T-helper 1 cell (primary cell): Measurements from ENCODE around the gene MYEOV.

Experiments
- DNase-seq, 5 donors: peaks; one replicate each; pipeline ENCODE4 v3.0.0-alpha.2; 2012 to 2020

Gene MYEOV

DNA sequence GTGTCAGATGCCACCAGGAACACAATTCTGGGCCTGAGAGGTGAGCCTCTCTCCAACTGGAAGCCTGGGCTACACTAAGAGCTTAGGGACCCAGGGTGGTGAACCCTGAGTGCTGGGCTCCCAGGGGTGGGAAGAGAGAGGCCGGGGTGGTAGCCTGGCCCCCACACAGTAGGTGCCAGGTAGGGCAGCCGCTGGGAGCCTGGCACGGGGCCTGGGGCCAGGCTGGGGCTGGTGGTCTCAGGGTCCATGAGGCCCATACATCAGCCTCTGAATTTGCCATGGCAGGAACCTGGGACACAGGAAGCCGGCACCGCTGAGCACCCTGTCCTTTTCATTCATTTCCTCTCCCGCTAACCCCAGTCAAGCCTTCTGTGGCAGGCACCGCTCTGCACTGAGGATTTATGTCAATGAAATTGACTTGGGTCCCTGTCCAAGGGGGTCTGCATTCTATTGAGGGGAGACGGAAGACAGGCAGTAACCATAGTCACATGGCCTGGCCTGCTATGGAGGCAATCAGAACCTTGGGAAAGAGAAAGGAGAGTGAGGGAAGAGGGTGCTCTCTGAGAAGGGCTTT is 8.6 kb downstream of the MYEOV start:
- DNase-seq: no peak

DNA sequence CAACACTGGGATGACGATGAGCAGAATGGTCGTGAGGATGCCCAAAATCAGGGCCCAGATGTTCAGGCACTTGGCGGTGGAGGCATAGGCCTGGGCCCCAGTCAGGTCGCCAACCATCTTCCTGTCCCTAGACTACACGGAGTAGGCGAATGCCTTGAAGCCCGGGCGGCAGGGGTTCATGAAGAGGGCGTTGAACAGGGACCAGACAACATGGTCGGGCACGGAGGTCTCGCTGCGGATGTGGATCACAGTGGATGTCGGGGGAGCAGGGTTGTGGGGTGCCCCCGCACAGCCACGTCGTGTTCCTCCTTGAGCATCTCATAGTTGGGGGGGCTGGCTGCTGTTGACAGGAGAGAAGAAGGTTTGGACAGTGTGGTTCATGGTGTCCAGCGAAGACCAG is 9.5 kb downstream of the MYEOV start:
- DNase-seq: no peak

DNA sequence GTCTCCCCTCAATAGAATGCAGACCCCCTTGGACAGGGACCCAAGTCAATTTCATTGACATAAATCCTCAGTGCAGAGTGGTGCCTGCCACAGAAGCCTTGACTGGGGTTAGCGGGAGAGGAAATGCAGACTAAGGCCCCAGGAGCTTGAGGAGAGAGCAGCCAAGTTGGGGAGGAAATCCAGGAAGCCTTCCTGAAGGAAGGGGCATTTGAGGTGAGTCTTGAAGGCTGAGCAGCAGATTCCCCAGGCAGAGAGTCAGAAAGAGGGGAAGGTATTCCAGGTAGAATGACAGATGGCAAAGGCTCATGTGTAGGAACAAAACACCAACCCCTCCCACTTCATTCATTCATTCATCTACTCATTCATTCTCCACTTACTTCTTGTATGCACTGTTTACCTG is 10.3 kb downstream of the MYEOV start:
- DNase-seq: no peak

DNA sequence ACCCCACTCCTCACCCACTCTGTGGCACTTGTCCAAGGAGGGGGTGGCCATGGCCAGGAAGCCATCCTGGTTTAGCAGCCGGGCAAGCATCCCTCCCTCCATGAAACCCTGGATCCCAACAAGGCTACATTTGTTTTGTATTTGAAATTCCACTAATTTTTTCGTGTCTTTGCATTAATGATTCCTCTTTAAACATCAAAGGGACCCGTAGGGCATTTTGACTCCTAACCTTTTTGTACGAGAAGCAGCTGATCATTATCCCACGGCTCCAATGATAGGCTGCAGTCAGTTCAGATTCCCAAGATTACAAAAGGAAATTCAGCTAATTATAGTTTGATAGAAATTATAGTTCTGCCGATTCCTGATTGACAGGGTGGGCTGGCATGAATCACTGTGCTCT is 10.7 kb downstream of the MYEOV start:
- no peak for DNase-seq

DNA sequence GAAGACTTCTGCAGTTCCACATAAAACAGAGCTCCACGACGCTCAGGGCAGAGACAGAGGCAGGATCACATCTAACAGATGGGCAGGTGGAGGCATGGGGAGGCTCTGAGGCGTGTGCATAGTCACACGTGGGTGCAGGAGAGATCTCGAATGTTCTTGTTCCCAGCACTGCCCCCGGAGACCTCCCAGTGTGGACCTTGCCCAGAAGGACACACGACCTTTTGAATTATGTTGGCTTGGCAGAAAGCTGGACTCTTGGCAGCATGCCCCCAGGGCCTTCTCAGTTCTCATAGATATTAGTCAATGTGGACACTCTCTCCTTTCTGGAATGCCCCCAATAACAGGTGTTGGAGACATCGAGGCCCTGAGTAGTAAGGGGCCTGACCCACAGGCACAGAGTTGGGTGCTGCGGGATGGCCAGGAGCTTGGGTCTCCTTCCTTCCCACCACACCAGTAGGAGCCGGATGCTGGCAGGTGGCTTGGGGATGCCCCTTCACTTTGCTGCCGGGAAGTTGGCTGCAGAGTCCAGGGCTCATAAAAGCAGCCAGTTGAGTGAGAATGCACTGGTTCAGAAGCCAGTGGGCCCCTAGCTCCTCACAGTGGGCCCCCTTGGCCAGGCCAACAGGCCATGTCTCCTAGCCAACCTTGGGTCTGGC is 12.1 kb downstream of the MYEOV start:
- DNase-seq: no peak

DNA sequence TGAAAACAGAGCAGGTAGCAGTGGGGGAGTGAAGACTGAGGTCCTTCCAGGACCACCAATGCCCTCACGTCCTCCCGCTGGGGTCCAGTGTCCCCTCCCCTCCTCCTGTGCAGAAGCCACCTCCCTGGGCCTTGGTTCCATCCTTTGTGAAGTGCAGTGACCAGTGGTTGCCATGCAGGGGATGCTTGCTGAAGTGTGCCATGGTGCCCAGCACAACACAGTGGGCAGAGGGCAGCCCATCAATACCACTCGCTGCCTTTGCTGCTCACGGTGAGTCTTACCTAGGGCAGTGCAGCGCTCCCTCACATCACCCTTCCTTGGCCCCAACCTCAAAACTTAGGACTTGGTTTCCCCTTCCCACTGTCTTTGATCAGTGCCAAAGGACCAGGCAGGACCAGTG is 12.9 kb downstream of the MYEOV start:
- DNase-seq: no peak

DNA sequence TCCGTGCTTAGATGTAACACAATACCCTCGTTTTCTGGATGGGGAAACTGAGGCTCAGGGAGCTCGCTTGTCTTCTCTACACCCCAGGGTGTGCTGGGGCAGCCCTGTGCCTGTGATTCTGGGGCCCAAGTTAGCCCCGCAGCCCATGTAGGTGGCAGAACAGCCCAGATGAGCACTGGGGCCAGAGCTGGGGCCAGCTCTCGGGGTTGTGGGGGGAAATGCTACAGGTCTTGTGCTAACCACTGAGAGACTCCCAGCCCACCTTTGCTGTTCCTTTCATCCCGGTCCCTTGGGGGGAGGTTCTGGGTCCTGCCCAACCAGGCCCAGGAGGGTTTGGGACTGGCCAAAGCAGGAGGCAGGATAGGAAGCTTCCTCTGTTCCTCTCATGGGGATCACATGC is 13.5 kb downstream of the MYEOV start:
- no peak for DNase-seq

DNA sequence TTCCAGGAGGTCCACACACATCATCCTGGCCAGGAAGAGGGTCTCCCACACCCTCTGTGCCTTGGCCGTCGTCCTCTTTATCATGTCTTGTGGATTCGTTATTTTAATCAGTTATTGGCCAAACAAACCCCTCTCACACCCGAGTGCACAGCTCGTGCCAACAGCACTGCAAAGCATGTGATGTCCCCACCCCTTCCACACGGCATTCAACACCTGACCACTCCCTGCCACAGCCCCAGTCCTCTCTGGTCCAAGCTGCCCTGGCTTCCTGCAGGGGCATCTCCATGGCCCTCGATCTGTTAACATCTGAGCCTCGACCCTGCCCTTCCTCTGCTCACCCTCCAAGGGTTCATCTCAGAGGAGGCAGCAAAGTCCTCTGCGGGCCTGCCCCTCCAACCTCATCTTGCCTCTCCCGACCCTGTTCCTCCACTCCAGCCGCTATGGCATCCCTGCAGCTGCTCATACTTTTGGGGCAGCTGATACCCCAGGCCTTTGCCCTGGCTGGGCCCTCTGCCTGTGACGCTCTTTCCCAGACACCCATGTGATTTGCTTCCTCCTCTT is 14.0 kb downstream of the MYEOV start:
- DNase-seq: no peak

DNA sequence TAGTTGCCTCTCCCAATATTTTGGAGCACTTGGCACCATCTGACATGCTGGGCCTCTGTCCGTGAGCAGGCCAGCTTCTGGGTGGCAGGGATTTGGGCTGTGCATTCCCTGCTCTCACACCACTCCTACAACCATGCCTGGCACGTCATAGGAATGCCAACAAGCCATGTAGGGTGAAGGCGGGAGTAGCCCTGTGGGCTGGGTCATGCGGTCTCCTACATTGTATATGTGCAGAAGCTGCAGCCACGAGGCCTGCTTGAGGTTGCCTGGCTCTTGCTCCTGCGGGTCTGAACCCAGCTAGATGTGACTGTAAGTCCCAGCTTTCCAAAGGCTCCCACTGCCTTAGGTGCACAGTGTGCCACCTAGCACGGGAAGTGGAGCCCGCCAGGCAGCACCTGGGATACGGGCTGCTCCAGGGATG is 14.5 kb downstream of the MYEOV start:
- no peak for DNase-seq

DNA sequence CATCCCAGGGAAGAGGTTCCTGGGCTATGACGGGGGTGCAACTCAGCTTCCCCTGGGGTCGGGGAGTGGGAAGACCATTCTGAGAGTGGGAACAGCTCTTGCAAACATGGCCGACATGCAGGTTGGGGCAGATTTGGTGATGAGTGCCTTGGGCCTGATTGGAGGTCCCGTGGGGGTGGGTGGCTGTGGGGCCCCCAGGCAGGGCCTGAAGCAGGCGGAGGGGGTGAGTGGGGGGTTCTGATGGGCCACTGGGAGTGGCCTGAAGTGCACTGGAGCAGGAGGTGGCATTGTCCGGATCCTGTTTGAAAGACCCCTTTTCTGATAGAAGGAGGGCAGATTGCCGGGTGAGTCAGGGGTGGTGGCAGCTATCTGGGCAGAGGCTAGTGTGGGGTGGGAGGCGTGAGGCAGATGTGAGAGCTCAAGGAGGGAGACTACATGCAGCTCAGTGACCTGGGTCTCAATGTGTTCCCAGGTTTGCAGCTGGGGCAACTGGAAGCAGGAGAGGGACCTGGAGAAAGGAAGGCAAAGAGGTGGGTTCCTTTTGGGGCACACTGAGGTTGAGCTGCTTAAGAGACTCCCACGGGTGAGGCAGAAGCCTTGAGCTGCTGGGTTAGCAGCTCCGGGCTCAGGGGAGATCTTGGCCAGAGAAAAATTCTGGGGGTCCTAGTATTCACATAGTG is 15.1 kb downstream of the MYEOV start:
- no peak for DNase-seq

DNA sequence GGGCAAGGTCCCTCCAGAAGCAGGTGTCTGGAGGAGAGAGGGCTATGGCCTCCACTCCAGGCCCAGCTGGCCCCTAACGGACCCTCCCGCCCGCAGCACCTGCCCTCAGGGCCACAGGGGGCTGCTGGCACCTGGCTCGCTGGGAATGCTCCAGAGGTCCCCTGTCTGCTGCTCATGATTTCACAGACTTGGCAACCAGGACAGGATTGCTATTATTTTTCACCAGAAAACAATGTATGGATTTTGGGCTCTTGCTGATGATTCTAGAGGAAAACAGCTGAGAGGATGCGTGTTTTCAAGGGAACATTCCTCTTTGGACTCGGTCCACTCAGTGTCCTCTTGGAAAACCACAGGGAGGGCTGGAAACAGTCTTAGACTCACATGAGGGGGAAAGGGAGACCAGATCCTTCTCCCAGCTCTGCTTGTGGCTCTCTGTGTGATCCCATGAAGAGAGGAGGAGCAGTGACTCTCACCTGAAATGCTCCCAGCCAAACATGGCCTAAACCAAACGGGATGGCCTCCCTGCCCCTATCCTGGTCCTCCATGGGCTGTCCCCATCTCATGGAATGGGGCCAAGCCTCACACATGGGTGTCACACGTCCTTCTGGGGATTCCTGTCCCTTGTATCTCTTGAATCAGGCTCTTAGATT is 15.8 kb downstream of the MYEOV start:
- DNase-seq: no peak

DNA sequence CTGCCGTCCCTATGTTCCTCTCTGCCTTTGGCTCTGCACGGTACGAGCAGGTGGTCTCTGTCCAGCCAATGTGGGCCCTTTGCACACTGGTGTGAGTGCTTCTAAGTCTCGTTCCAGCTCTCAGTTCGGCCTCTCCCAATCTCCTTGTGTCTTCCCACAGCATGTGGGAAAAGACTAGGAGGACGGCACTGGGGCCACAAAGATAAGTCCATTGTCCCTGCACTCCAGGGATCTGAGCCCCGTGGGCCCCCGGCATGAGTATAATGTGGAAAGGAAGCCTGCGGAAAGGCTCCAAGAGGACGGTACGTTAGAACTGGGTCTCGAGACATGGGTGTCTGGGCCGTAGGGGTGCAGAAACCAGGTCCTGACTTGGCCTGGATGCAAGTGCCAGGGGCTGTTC is 16.4 kb downstream of the MYEOV start:
- DNase-seq: no peak

DNA sequence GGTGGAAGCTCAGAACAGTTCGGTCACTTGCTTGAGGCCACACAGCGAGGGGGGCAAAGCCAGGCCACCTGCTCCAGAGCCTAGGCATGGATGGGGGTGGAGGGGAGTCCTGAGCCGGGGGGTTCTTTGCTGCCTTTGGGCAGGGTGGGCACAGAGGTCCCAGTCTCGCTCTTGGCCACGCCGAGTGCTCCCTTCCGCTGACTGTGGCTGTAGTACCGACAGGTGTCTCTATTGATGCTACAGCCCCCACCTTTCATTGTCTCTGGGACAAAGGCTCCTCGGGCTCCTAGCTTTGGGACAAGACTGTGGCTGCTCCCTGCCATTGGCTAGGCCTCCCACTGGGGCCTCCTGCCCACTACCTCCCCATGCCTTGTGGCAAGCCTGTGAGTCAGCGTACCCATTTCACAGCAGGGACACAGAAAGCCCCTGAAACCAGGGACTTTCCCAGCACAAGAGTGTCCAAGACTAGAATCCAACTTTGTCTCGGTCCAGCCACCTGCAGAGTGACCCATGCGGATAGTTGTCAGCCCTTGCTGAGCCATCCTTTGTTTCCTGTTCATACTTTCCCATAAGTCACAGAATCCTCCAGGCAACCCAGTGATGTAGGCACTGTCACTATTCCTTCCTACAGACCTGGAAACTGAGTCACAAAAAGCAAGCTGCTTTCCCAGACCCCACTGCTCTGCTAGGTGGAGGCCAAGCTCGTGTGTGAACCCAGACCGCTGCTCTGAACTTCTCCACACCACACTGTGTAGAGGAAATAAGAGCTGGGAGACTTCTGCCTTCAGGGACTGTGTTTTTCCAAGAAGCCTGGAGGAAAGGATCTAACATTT is 17.2 kb downstream of the MYEOV start:
- DNase-seq: peak in 1 of 5 donors; percentile 40

DNA sequence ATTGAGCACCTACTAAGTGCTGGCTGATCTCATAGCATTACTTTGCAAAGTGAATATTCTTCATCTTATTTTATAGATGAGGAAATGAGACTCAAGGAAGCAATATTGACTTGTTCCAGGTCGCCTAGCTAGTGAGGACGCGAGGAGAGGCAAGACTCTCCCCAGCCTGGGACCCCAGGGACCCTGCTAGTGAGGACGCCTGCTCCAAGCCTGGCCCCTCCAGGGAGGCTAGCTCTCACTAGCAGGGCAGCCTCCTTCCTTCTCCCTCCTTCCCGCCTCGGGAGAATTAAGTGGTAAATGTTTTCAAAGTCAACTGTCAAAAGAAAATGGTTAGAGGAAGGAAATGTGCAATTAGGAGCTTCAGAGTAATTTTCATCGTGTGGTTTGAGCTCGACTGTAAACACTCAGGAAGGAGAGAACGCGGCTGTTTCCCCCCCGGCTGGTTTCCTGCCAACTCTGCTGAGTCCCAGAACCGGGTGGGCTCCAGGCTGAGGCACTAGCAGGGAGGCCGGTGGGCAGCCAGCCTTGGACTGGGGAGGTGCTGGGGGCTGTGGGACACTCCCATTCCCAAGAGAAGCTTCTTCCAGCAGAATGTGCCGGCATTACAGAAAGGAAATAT is 17.9 kb downstream of the MYEOV start:
- peak in 1 of 5 donors; percentile 48 for DNase-seq

DNA sequence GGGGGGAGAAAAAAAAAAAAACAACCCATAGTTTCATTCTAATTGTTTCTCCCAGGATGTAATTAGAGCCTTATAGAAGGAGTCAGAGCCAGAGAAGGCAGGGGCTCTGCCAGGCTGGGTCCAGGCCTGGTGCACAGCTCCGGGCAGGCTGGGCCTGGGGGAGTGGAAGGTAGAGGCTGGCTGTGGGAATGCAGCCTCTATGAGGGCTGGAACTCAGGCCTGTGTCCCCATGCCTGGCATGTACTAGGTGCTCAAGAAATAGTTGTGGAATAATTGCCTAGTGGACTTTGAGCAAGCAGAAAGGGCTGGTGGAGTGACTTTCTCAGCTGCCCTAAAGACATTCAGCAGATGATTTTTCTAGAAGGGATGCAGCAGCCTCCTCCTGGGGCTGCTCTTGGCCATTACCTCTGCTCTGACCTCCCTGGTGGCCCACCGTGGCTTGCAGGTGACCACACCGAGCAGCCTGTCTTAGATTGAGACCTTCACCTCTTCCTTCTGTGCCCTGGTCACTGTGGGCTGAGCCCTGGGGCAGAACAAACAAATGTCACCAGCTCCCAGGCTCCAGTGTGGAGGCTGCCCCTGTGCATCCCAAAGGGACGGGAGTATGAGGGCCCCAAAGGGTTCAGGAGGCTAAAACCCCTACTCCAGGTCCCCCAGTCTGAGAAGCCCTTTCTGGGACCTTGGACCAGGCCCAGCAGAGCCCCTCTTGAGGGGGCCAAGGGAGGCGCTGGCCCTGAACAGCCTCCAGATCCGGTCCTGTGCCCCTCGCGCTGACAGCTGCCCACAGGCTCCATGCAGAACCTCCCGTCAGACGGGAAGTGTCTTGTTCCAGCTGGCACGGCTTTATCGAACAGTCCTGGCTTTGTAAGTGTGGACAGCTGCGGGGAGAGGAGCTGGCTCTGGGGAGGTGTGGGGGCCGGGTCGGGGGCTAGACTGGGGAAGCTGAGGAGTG is 18.8 kb downstream of the MYEOV start:
- DNase-seq: no peak

DNA sequence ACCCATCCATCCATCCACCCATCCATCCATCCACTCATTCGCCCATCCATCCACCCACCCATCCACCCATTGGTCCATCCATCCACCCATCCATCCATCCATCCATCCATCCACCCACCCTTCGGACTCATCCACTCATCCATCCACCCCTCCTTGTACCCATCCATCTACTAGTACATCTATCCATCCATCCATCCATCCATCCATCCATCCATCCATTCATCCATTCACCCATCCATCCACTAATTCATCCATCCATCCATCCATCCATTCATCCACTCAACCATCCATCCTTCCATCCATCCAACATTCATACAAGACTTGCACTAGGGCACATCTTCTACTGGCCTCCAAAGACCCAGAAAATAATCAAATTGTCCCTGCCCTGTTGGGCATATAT is 20.0 kb downstream of the MYEOV start:
- DNase-seq: no peak

DNA sequence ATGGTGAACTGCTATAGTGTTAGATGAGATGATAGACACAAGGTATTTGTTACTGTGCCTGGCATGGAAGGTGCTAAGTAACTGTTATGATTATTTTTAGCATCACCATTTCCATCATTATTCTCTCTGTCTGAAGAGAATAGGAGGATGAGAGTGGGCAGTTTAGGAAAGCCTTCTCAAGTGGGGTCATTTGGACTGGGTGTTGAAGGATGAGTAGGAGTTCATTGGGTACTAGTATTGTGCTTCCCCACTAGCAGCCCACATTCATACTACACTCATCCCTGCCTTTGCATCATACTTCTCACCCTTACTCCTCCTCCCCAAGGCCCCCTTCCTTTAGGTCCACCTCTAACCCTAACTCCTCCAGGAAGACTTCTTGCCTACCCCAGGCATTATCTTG is 20.6 kb downstream of the MYEOV start:
- DNase-seq: no peak

DNA sequence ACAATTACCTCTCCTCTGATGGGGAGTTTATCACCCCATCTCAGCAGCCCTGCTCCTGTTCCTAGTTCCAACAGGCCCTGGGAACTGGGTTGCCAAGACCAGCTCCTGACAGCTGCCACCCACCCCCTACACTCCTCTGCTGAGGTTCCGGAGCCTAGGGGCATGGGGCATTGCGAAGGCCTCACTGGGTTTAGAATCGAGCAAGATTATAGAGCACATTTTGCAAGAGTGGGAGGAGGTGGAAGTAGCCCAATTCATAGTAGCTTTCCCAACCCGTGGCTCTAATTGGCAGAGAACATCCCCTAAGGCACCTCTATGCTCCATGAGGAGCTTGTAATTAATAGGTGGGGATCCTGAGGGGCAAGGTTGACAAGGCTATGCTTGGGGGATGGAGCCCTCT is 23.0 kb downstream of the MYEOV start:
- no peak for DNase-seq

DNA sequence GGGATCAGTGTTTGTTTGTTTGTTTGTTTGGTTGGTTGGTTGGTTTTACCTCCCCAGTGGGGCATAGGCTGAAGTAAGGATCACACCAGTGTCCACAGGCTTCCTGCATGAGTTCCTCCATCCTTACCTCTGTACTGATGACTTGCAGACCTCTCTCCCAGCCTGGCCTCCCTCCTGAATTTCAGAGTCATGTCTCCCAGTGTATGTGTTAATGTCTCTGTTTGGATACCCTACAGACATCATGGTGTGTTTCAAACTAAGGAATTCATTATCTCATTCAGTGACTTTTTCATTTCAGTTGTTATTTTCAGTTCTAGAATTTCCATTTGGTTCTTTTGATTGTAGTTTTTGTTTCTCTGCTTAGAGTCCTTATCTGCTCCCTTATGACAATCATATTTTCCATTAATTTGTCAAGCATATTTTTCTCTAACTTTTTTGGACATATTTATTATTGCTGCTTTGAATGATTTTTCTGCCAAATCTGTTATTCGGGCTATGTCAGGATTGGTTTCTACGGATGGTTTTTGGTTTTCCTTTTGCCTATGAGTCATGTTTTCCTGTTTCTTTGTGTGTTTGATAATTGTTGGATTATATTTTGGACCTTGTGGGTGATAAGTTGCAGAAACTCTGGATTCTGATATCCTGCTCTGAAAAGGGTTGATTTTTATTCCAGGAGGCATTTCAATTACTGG is 23.6 kb downstream of the MYEOV start:
- DNase-seq: no peak

DNA sequence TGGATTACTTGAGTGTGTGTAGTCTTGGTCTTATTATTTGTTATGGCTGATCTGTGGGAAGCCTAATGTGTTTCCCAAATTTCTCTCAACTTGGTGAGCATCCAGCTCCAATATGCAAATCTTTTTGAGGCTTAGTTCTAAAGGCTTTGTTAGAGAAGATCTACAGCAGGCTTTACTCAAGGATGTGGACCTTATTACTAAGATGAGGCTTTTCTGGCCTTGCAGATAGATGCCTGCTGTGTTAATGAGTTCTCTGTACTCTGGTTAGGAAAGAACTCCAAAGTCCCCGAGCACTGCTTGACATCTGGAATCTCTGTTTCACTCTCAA is 24.1 kb downstream of the MYEOV start:
- DNase-seq: no peak
